HepG2 (cell line): ENCODE results near the gene SBNO2. TPM values are rescaled to one million over a fixed set of nuclear protein-coding genes. Genes with fewer than 3 reads are reported as not detected.

Experiments
- ATAC-seq: fragments of 200-7000 bp; cut with Tn5 transposase; 3 replicates; pipeline ENCODE4 v1.9.1; 2020; ENCODE audit warnings: mild to moderate bottlenecking, moderate library complexity
- BruUV-seq: library from RNA; stranded (reverse); fragments of 400-500 nt; replicated peaks from 2 replicates; lab custom pipeline; 2021; lab: Mats Ljungman, UMichigan
- CTCF ChIA-PET: fragments of 300-600 bp; formaldehyde crosslinking; extraction: SDS; loops from one replicate; lab custom pipeline; 2021; ENCODE audit warnings: low total read pairs, inconsistent platforms, low intra/inter-chr PET ratio; lab: Yijun Ruan, JAX
- POLR2A ChIA-PET: fragments of 350-600 bp; sonication (Branson Sonifier 250); formaldehyde crosslinking; loops from one replicate; lab custom pipeline; 2020; ENCODE audit warnings: antibody characterized with exemption, inconsistent platforms; lab: Yijun Ruan, JAX
- DNase-seq: peaks from one replicate; pipeline ENCODE4 v3.0.0-alpha.2; 2015; ENCODE audit warnings: low spot score
- FAIRE-seq: peaks from 3 replicates; lab custom pipeline; 2011; peaks lifted over from hg19 to GRCh38; lab: Jason Lieb, UNC
- H2AFZ ChIP-seq: one replicate; pipeline ENCODE4 v1.6.1; 2011; ENCODE audit warnings: low read length, inconsistent platforms
- H3K27ac ChIP-seq: fragments of 300-600 bp; 3 replicates; pipeline ENCODE4 v1.8.0; 2011; ENCODE audit warnings: mixed run types, mild to moderate bottlenecking, mixed read lengths, low read length, inconsistent platforms; ENCODE audit not compliant: insufficient read depth; ENCODE audit errors: extremely low read length
- H3K27me3 ChIP-seq, 2 experiments: fragments of 200-600 bp in 1 of 2; 2 replicates in 1 of 2; 3 replicates in 1 of 2; pipeline versions ENCODE4 v1.6.0 to v1.8.0; 2011; ENCODE audit warnings: low read length in 2 of 2, mild to moderate bottlenecking in 2 of 2, moderate library complexity in 2 of 2, inconsistent platforms in 1 of 2; ENCODE audit not compliant: insufficient read depth in 2 of 2, control insufficient read depth in 1 of 2
- H3K36me3 ChIP-seq, 2 experiments: fragments of 200-600 bp in 1 of 2; replicated peaks in 1 of 2; 2 replicates in 1 of 2; 3 replicates in 1 of 2; pipeline versions ENCODE4 v1.5.1 to v1.8.0; 2011; ENCODE audit warnings: low read length in 2 of 2, inconsistent platforms in 1 of 2; ENCODE audit not compliant: insufficient read depth in 2 of 2, control insufficient read depth in 1 of 2
- H3K4me1 ChIP-seq: 2 replicates; pipeline ENCODE4 v1.5.1; 2012; ENCODE audit warnings: low read length, inconsistent platforms; ENCODE audit not compliant: insufficient read depth
- H3K4me2 ChIP-seq: 2 replicates; pipeline ENCODE4 v1.6.0; 2011; ENCODE audit warnings: low read depth, low read length, inconsistent platforms
- H3K4me3 ChIP-seq, 3 experiments: fragments of 200-600 bp in 1 of 3; sonication (generic), shearing (Covaris generic) in 1 of 3; replicated peaks in 1 of 3; 2 replicates each; pipeline ENCODE4 v1.5.1; 2011 to 2016; ENCODE audit warnings: low read length in 3 of 3, inconsistent platforms in 2 of 3, low read depth in 2 of 3, mild to moderate bottlenecking in 2 of 3, control low read depth in 1 of 3, mixed read lengths in 1 of 3; ENCODE audit not compliant: insufficient read depth in 1 of 3
- H3K79me2 ChIP-seq: one replicate; pipeline ENCODE4 v1.6.1; 2011; ENCODE audit warnings: low read length, inconsistent platforms; ENCODE audit not compliant: insufficient read depth
- H3K9ac ChIP-seq: 2 replicates; pipeline ENCODE4 v1.6.0; 2011; ENCODE audit warnings: mild to moderate bottlenecking, low read depth, low read length, inconsistent platforms; ENCODE audit not compliant: insufficient read depth
- H3K9me3 ChIP-seq: 2 replicates; pipeline ENCODE4 v1.5.1; 2012; ENCODE audit warnings: mild to moderate bottlenecking, low read length
- H4K20me1 ChIP-seq: 2 replicates; pipeline ENCODE4 v1.6.0; 2011; ENCODE audit warnings: inconsistent platforms, mild to moderate bottlenecking, low read length, moderate library complexity; ENCODE audit not compliant: insufficient read depth
- ATF1 ChIP-seq: IDR thresholded peaks from 2 replicates; pipeline ENCODE4 v1.6.1; 2016; ENCODE audit warnings: mild to moderate bottlenecking, control low read depth
- BCL6 ChIP-seq: IDR thresholded peaks from 2 replicates; pipeline ENCODE4 v1.6.1; 2016; ENCODE audit warnings: missing genetic modification reagents, missing compliant biosample characterization
- MAFF ChIP-seq: IDR thresholded peaks from 2 replicates; pipeline ENCODE4 v1.6.1; 2011; ENCODE audit warnings: low read depth, low read length, improper control_type of control experiment
- NFATC3 ChIP-seq: sonication (generic); formaldehyde crosslinking; IDR thresholded peaks from 2 replicates; pipeline ENCODE4 v1.5.1; 2020; ENCODE audit warnings: mild to moderate bottlenecking, missing genetic modification reagents
- SAP130 ChIP-seq: IDR thresholded peaks from 2 replicates; pipeline ENCODE4 v1.6.1; 2016; ENCODE audit warnings: low read depth
- ZNF543 ChIP-seq: sonication (generic); formaldehyde crosslinking; IDR thresholded peaks from 2 replicates; pipeline ENCODE4 v1.4.0; 2020; ENCODE audit warnings: mild to moderate bottlenecking, missing genetic modification reagents
- WGBS: methylation state at CpG from one replicate; pipeline ENCODE4 v1.1.6; 2017; ENCODE audit warnings: low lambda C conversion rate; 5-methylcytosine and 5-hydroxymethylcytosine counted together
- in situ Hi-C: cut with HindIII; loops from 2 replicates; pipeline ENCODE4 v1.10.0; 2017; ENCODE audit warnings: low pct_unique_long_range_greater_than_20kb; ENCODE audit not compliant: extremely low pct_ligation_motif_present
- intact Hi-C: fragments of 100-400 bp; cut with micrococcal nuclease; formaldehyde crosslinking; loops from one replicate; pipeline ENCODE4 v1.10.0; 2022; ENCODE audit not compliant: unreplicated experiment
- polyA plus RNA-seq, 8 experiments: library from polyadenylated mRNA; depleted of rRNA in 3 of 8; stranded (reverse) in 7 of 8; unstranded in 1 of 8; fragments of >200 nt; fragmentation: Illumina TruSeq in 4 of 8; extraction: Trizol in 4 of 8; gene quantifications; 2 replicates each; pipeline versions ENCODE4 v1.2.1 to v1.2.3, GENCODE V29; 2011 to 2016; ENCODE audit warnings: low read depth in 4 of 8, missing spikeins in 1 of 8, mixed read lengths in 1 of 8; ENCODE audit not compliant: insufficient read depth in 1 of 8
- total RNA-seq, 5 experiments: library from RNA; depleted of rRNA; stranded (reverse); fragments of >200 nt; fragmentation: Illumina TruSeq; extraction: Trizol; gene quantifications; 2 replicates each; pipeline ENCODE4 v1.2.3, GENCODE V29; 2016; ENCODE audit warnings: low read depth in 1 of 5
- TF ChIP-seq, protein P1 (sequence below): sonication (generic); formaldehyde crosslinking; IDR thresholded peaks from 2 replicates; pipeline ENCODE4 v1.4.0; 2020; ENCODE audit warnings: missing genetic modification reagents
- TF ChIP-seq, protein P2 (sequence below): sonication (generic); formaldehyde crosslinking; IDR thresholded peaks from 2 replicates; pipeline ENCODE4 v1.5.0; 2020; ENCODE audit warnings: mild to moderate bottlenecking, missing genetic modification reagents, moderate library complexity
- TF ChIP-seq, protein P3 (sequence below): sonication (generic); formaldehyde crosslinking; IDR thresholded peaks from 2 replicates; pipeline ENCODE4 v1.4.0; 2020; ENCODE audit warnings: missing genetic modification reagents, borderline replicate concordance
- TF ChIP-seq, protein P4 (sequence below): IDR thresholded peaks from 2 replicates; pipeline ENCODE4 v1.6.1; 2016; ENCODE audit warnings: mild to moderate bottlenecking

SBNO2 gene
- total and polyA plus RNA-seq, 2 of the 13 experiments (the other 11 are each of a cell fraction or from before 2014, with no cell fraction given), result 8.6 to 10.4 TPM

DNA sequence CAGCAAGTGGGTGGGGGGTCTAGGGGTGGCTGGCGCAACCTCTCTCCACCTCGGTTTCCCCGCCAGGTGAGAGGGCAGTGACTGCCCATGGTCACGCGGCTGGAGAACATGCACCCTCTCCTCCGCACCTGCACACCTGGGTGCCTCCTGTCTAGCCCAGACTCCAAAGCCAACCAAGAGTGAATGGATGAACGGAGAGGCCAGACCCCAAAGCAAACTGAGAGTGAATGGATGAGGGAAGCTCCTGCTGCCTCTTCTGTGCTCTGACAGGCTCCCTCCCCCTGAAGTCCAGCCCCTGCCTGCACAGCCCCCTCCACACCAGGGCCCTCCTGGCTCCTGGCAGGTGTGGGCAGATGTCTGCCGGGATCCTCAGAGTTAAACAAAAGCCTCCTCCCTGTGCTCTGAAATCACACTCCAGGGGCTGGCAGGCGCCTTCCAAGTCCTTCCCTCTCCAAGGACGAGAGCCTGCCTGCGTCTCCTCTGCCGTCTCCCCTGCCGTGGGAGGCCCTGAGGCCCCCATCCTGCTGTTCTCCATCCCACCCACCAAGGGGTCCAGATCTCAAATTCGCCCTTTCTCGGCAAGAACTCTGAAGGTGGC, 2.2 kb downstream of the SBNO2 start (continued):
- TF ChIP-seq ZNF543 (CRISPR knock-in tag) (0 out of 2 replicates have a peak, but pooled peaks have one; percentile 23), MAFF (no peak), BCL6 (CRISPR knock-in tag) (0 out of 2 replicates have a peak, but pooled peaks have one; percentile 5), ATF1 (no peak)

DNA sequence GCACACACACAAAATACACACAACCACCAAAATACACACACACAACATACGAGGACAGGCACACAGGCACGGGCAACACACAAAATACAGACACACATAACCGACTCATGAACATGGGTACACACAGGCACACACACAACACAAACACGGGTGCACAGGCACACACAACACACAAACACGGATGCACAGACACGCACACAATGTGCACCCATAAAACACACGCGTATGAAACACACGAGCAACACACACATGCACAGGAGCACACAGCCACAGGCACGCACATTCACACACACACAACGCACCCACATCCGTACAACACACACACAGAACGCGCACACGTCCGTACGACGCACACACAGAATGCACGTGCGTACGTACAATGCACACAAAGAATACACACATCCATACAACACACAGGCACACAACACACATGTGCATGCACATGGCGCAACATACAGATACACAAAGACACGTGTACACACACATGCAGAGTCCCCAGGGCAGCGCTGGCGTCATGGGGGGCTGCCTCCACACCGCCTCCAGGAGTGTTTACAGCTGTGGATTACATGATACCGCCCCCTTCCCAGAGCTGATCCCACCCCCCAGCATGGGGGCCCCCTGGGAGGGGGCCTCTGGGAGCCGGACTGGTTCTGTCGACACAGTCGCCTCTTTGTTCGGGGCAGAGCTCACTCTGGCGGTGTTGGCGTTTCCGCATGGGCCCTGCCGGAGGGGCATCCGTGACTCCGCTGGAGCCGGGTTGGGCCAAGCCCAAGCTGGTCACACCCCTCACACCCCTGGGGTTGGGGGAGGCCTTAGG, 2.9 kb downstream of the SBNO2 start:
- DNase-seq (peak; percentile 75), ATAC-seq (peak; percentile 41), FAIRE-seq (no peak)
- Histone ChIP-seq H3K27ac (peak overlapping the region; percentile 75), H3K4me1 (peaks cover 81% of the 10 kb centered on the region), H3K4me3 (peak overlapping the region; percentile 81 to 94 (median 89); a peak in 5 of 6 replicates), H4K20me1 (peaks cover 7% of the 10 kb centered on the region), H3K27me3 (no peaks in the 10 kb centered on the region), H2AFZ (no peak overlapping the region), H3K4me2 (peak overlapping the region; percentile 68), H3K9me3 (no peaks in the 10 kb centered on the region), H3K9ac (peak overlapping the region; percentile 37), H3K36me3 (no peaks in the 10 kb centered on the region; a peak in 1 of 5 replicates), H3K79me2 (peaks cover 65% of the 10 kb centered on the region)
- BruUV-seq, result no TSS peak
- POLR2A ChIA-PET, result interaction anchor here (1.1 to 1.5 kb wide), 2 partner anchors 58 to 98 kb away, joined by 3 to 4 read pairs; partner anchors contain the start of gene CIRBP
- WGBS, result 92% methylated on average over 23 of the region's 38 CpGs
- in situ Hi-C loops, result no loop called here
- intact Hi-C loops, result no loop called here
- CTCF ChIA-PET, result no interaction called here
- TF ChIP-seq, protein P1, sequence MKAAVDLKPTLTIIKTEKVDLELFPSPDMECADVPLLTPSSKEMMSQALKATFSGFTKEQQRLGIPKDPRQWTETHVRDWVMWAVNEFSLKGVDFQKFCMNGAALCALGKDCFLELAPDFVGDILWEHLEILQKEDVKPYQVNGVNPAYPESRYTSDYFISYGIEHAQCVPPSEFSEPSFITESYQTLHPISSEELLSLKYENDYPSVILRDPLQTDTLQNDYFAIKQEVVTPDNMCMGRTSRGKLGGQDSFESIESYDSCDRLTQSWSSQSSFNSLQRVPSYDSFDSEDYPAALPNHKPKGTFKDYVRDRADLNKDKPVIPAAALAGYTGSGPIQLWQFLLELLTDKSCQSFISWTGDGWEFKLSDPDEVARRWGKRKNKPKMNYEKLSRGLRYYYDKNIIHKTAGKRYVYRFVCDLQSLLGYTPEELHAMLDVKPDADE (CRISPR knock-in tag), result no peak
- TF ChIP-seq, protein P2, sequence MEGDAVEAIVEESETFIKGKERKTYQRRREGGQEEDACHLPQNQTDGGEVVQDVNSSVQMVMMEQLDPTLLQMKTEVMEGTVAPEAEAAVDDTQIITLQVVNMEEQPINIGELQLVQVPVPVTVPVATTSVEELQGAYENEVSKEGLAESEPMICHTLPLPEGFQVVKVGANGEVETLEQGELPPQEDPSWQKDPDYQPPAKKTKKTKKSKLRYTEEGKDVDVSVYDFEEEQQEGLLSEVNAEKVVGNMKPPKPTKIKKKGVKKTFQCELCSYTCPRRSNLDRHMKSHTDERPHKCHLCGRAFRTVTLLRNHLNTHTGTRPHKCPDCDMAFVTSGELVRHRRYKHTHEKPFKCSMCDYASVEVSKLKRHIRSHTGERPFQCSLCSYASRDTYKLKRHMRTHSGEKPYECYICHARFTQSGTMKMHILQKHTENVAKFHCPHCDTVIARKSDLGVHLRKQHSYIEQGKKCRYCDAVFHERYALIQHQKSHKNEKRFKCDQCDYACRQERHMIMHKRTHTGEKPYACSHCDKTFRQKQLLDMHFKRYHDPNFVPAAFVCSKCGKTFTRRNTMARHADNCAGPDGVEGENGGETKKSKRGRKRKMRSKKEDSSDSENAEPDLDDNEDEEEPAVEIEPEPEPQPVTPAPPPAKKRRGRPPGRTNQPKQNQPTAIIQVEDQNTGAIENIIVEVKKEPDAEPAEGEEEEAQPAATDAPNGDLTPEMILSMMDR (CRISPR knock-in tag), result peak; percentile 34
- TF ChIP-seq MAFF (no peak), NFATC3 (CRISPR knock-in tag) (no peak), SAP130 (CRISPR knock-in tag) (peak; percentile 58; the same call in 1 of the 2 replicates)
- TF ChIP-seq, protein P3, sequence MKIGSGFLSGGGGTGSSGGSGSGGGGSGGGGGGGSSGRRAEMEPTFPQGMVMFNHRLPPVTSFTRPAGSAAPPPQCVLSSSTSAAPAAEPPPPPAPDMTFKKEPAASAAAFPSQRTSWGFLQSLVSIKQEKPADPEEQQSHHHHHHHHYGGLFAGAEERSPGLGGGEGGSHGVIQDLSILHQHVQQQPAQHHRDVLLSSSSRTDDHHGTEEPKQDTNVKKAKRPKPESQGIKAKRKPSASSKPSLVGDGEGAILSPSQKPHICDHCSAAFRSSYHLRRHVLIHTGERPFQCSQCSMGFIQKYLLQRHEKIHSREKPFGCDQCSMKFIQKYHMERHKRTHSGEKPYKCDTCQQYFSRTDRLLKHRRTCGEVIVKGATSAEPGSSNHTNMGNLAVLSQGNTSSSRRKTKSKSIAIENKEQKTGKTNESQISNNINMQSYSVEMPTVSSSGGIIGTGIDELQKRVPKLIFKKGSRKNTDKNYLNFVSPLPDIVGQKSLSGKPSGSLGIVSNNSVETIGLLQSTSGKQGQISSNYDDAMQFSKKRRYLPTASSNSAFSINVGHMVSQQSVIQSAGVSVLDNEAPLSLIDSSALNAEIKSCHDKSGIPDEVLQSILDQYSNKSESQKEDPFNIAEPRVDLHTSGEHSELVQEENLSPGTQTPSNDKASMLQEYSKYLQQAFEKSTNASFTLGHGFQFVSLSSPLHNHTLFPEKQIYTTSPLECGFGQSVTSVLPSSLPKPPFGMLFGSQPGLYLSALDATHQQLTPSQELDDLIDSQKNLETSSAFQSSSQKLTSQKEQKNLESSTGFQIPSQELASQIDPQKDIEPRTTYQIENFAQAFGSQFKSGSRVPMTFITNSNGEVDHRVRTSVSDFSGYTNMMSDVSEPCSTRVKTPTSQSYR, result 0 out of 2 replicates have a peak, but pooled peaks have one; percentile 10
- TF ChIP-seq, protein P4, sequence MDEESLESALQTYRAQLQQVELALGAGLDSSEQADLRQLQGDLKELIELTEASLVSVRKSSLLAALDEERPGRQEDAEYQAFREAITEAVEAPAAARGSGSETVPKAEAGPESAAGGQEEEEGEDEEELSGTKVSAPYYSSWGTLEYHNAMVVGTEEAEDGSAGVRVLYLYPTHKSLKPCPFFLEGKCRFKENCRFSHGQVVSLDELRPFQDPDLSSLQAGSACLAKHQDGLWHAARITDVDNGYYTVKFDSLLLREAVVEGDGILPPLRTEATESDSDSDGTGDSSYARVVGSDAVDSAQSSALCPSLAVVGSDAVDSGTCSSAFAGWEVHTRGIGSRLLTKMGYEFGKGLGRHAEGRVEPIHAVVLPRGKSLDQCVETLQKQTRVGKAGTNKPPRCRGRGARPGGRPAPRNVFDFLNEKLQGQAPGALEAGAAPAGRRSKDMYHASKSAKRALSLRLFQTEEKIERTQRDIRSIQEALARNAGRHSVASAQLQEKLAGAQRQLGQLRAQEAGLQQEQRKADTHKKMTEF, result 0 out of 2 replicates have a peak, but pooled peaks have one; percentile 33
